Measurements from ENCODE around the gene ENKD1. TPM values are rescaled to one million over a fixed set of nuclear protein-coding genes. Genes with fewer than 3 reads are reported as not detected.

Gene ENKD1
- total and polyA plus RNA-seq, 2 of the 4 experiments (the other 2 are of a cell fraction): 2.9 to 6.3 TPM

- Histone ChIP-seq H3K9me1 (ENCODE audit: insufficient read depth, low read length) (peaks cover 4% of the 10 kb centered on the region), H3K9me3 (ENCODE audit: control insufficient read depth, insufficient read depth, low read length) (no peaks in the 10 kb centered on the region), H2AFZ (replicated peaks; ENCODE audit: low read length, poor library complexity) (peak within 1 kb of the TSS; percentile 100), H2BK15ac (ENCODE audit: low read depth, low read length) (peak within 1 kb of the TSS; percentile 59; the same call in 1 of the 3 replicates), H2BK20ac (ENCODE audit: low read depth, low read length) (peak within 1 kb of the TSS; percentile 2; the same call in 1 of the 2 replicates), H4K8ac (ENCODE audit: low read depth in 2 of 2, low read length in 2 of 2) (peak within 1 kb of the TSS; percentile 87 to 95), H3K4ac (ENCODE audit: low read depth, low read length) (peak within 1 kb of the TSS; percentile 94), H3K4me2 (ENCODE audit: low read depth, low read length) (peak within 1 kb of the TSS; percentile 93), H3K23ac (ENCODE audit: low read depth, low read length) (peak within 1 kb of the TSS; percentile 96), H4K5ac (ENCODE audit: low read depth, low read length) (peak within 1 kb of the TSS; percentile 69), H3K18ac (ENCODE audit: low read depth, low read length) (peak within 1 kb of the TSS; percentile 28), H3K79me1 (ENCODE audit: low read depth in 1 of 2, low read length in 2 of 2) (peaks cover 6 to 20% of the 10 kb centered on the region in 2 experiments; a peak in 3 of 4 replicates), H4K91ac (ENCODE audit: insufficient read depth, low read depth, low read length) (peak within 1 kb of the TSS; percentile 88), H3K14ac (replicated peaks; ENCODE audit: low read depth, low read length) (peak within 1 kb of the TSS; percentile 96), H4K20me1 (ENCODE audit: insufficient read depth, low read length) (peaks cover 5% of the 10 kb centered on the region), H2AK9ac (replicated peaks; ENCODE audit: low read depth, low read length, poor library complexity) (peak within 1 kb of the TSS; percentile 95), H3K56ac (ENCODE audit: extremely low read depth, insufficient read depth, low read length) (peak within 1 kb of the TSS; percentile 24; the same call in 1 of the 2 replicates), H2BK120ac (ENCODE audit: low read depth, low read length) (peak within 1 kb of the TSS; percentile 2; the same call in 1 of the 2 replicates), H3K4me3 (ENCODE audit: insufficient read depth, low read depth, low read length) (peak within 1 kb of the TSS; percentile 64), H3K27ac (ENCODE audit: insufficient read depth, low read length) (peak within 1 kb of the TSS; percentile 65), H3K4me1 (ENCODE audit: control insufficient read depth, insufficient read depth, low read length) (peaks cover 6% of the 10 kb centered on the region; the same call in 1 of the 2 replicates), H3K36me3 (ENCODE audit: control insufficient read depth, insufficient read depth, low read length) (peaks cover 3% of the 10 kb centered on the region; the same call in 1 of the 2 replicates), H2AK5ac (ENCODE audit: low read depth, low read length) (peak within 1 kb of the TSS; percentile 87), H3K9ac (ENCODE audit: low read depth, low read length) (peak within 1 kb of the TSS; percentile 67), H3K27me3 (ENCODE audit: control insufficient read depth, insufficient read depth, low read length) (no peaks in the 10 kb centered on the region), H2BK5ac (ENCODE audit: low read depth, low read length, poor library complexity, severe bottlenecking) (peak within 1 kb of the TSS; percentile 63)
- BruUV-seq (replicated peaks): TSS peak; percentile 38
- intact Hi-C loops (cut with micrococcal nuclease) (no loop called here), dilution Hi-C loops (cut with HindIII; ENCODE audit: low sequenced_read_pairs, unreplicated experiment) (no loop called here), in situ Hi-C loops (cut with MboI; ENCODE audit: low sequenced_read_pairs) (loop anchor here (10.0 kb wide), 1 partner anchor 135 kb away; the partner anchor contains the start of gene RIPOR1)
- WGBS, 2 experiments (ENCODE audit: extremely low coverage in 2 of 2, insufficient read length in 1 of 2): 0% methylated on average over 43 of the region's 83 CpGs; no CpG with 5 or more reads in 1 of the 2 experiments
- DNase-seq: peak; percentile 84
- ATAC-seq (ENCODE audit: low read depth): peak; percentile 87
- ChIA-PET POLR2A (ENCODE audit: unreplicated experiment) (interaction anchor here (0.5 kb wide), 1 partner anchor 276 kb away, joined by 3 read pairs; no protein-coding TSS in a partner anchor), CTCF (interaction anchor here (1.0 to 1.4 kb wide), 2 partner anchors 98 to 139 kb away, joined by 4 read pairs; partner anchors contain the start of gene CTCF)
- TF ChIP-seq MAZ (IDR thresholded peaks at IDR 0.05; ENCODE audit: borderline replicate concordance, low read depth, low read length): peak; percentile 85; the same call in 1 of the 2 replicates
- TF ChIP-seq NFE2L2 (IDR thresholded peaks at IDR 0.05; ENCODE audit: low read depth, low read length): no peak
- TF ChIP-seq BHLHE40 (IDR thresholded peaks at IDR 0.05; ENCODE audit: low read depth, low read length): no peak
- TF ChIP-seq USF2 (IDR thresholded peaks at IDR 0.05; ENCODE audit: low read depth, low read length): no peak
- TF ChIP-seq POLR2A (IDR thresholded peaks at IDR 0.05; ENCODE audit: low read depth, low read length): peak; percentile 80
- TF ChIP-seq RFX5 (IDR thresholded peaks at IDR 0.05; ENCODE audit: low read depth, low read length): no peak
- no peak for TF ChIP-seq RAD21 (IDR thresholded peaks at IDR 0.05; ENCODE audit: low read length)
- no peak for TF ChIP-seq SMC3 (IDR thresholded peaks at IDR 0.05; ENCODE audit: low read depth, low read length)
- no peak for TF ChIP-seq CTCF (conservative IDR thresholded peaks at IDR 0.05; ENCODE audit: low read depth, low read length)
- TF ChIP-seq FOS (IDR thresholded peaks at IDR 0.05; ENCODE audit: low read depth, low read length): no peak
- no peak for TF ChIP-seq RCOR1 (IDR thresholded peaks at IDR 0.05; ENCODE audit: insufficient replicate concordance, low read length)
- no peak for TF ChIP-seq CEBPB (IDR thresholded peaks at IDR 0.05; ENCODE audit: low read depth, low read length)
- no peak for TF ChIP-seq MAFK (IDR thresholded peaks at IDR 0.05; ENCODE audit: low read depth, low read length)
- TF ChIP-seq CHD1 (IDR thresholded peaks at IDR 0.05; ENCODE audit: low read depth, low read length): peak; percentile 69; the same call in 1 of the 2 replicates
- peak; percentile 58; the same call in 1 of the 2 replicates for TF ChIP-seq MXI1 (IDR thresholded peaks at IDR 0.05; ENCODE audit: borderline replicate concordance, low read depth, low read length)
These were observed 6.6 kb downstream of the ENKD1 start, which contains the start of gene ACD for GRCh38 chr16:67659675-67660563. Gene ACD (minus strand): TSS chr16:67660260. CDS start chr16:67660220, 40 bp downstream.
